ENCODE data around the gene UGT1A1.

Gene UGT1A1

GRCh38 chr2:233773854-233774253, 13.8 kb downstream of the UGT1A1 start:
- Mint-ChIP-seq H3K27me3 (peaks cover 5% of the 10 kb centered on the region), H3K27ac (no peak overlapping the region), H3K4me1 (ENCODE audit: low read depth) (no peaks in the 10 kb centered on the region), H3K4me3 (no peak overlapping the region), H3K9me3 (ENCODE audit: low read depth) (peaks cover 9% of the 10 kb centered on the region), H3K36me3 (no peaks in the 10 kb centered on the region)

- Mint-ChIP-seq H3K4me3 (no peak overlapping the region), H3K27me3 (peaks cover 7% of the 10 kb centered on the region), H3K4me1 (ENCODE audit: low read depth) (no peaks in the 10 kb centered on the region), H3K36me3 (no peaks in the 10 kb centered on the region), H3K27ac (no peak overlapping the region), H3K9me3 (ENCODE audit: low read depth) (peaks cover 9% of the 10 kb centered on the region)
Measured at GRCh38 chr2:233775414-233775813, 15.3 kb downstream of the UGT1A1 start.

GRCh38 chr2:233778030-233778429, 18.0 kb downstream of the UGT1A1 start, which contains the start of gene MROH2A:
TSS of gene MROH2A (plus strand) at chr2:233778330. CDS start at chr2:233779359, 1,029 bp downstream.
- Mint-ChIP-seq H3K27me3 (peaks cover 7% of the 10 kb centered on the region), H3K27ac (no peak within 1 kb of the TSS), H3K4me3 (no peak within 1 kb of the TSS)

GRCh38 chr2:233779722-233780121, 19.7 kb downstream of the UGT1A1 start:
- H3K4me3 Mint-ChIP-seq = no peak overlapping the region
- peaks cover 10% of the 10 kb centered on the region for H3K27me3 Mint-ChIP-seq
- peaks cover 3% of the 10 kb centered on the region for H3K36me3 Mint-ChIP-seq
- peaks cover 17% of the 10 kb centered on the region for H3K9me3 Mint-ChIP-seq (ENCODE audit: low read depth)
- H3K27ac Mint-ChIP-seq = no peak overlapping the region
- no peaks in the 10 kb centered on the region for H3K4me1 Mint-ChIP-seq (ENCODE audit: low read depth)

More at GRCh38 chr2:233778030-233778429, 18.0 kb downstream of the UGT1A1 start, which contains the start of gene MROH2A:
- peaks cover 17% of the 10 kb centered on the region for H3K9me3 Mint-ChIP-seq (ENCODE audit: low read depth)
- H3K4me1 Mint-ChIP-seq (ENCODE audit: low read depth) = no peaks in the 10 kb centered on the region
- H3K36me3 Mint-ChIP-seq = peaks cover 3% of the 10 kb centered on the region

GRCh38 chr2:233780771-233781170, 20.7 kb downstream of the UGT1A1 start:
- Mint-ChIP-seq H3K27me3 (peaks cover 8% of the 10 kb centered on the region), H3K36me3 (peaks cover 3% of the 10 kb centered on the region), H3K4me1 (ENCODE audit: low read depth) (no peaks in the 10 kb centered on the region), H3K4me3 (no peak overlapping the region), H3K27ac (no peak overlapping the region), H3K9me3 (ENCODE audit: low read depth) (peaks cover 16% of the 10 kb centered on the region)

- Mint-ChIP-seq H3K4me3 (no peak overlapping the region), H3K9me3 (ENCODE audit: low read depth) (no peaks in the 10 kb centered on the region), H3K27me3 (peaks cover 5% of the 10 kb centered on the region), H3K36me3 (no peaks in the 10 kb centered on the region), H3K4me1 (ENCODE audit: low read depth) (no peaks in the 10 kb centered on the region), H3K27ac (no peak overlapping the region)
Measured at GRCh38 chr2:233789554-233789953, 29.5 kb downstream of the UGT1A1 start.

GRCh38 chr2:233791151-233791882, 31.2 kb downstream of the UGT1A1 start:
- H3K9me3 Mint-ChIP-seq (ENCODE audit: low read depth) = no peaks in the 10 kb centered on the region

GRCh38 chr2:233791883-233792329, 31.8 kb downstream of the UGT1A1 start:
- Mint-ChIP-seq H3K27ac (no peak overlapping the region), H3K36me3 (no peaks in the 10 kb centered on the region), H3K9me3 (ENCODE audit: low read depth) (no peaks in the 10 kb centered on the region), H3K4me1 (ENCODE audit: low read depth) (no peaks in the 10 kb centered on the region), H3K27me3 (peaks cover 4% of the 10 kb centered on the region), H3K4me3 (no peak overlapping the region)

More at GRCh38 chr2:233791151-233791882, 31.2 kb downstream of the UGT1A1 start:
- Mint-ChIP-seq H3K4me3 (no peak overlapping the region), H3K36me3 (no peaks in the 10 kb centered on the region), H3K27me3 (peaks cover 4% of the 10 kb centered on the region), H3K4me1 (ENCODE audit: low read depth) (no peaks in the 10 kb centered on the region), H3K27ac (no peak overlapping the region)

- Mint-ChIP-seq H3K36me3 (no peaks in the 10 kb centered on the region), H3K27me3 (peaks cover 4% of the 10 kb centered on the region), H3K27ac (no peak overlapping the region), H3K4me3 (no peak overlapping the region), H3K4me1 (ENCODE audit: low read depth) (no peaks in the 10 kb centered on the region), H3K9me3 (ENCODE audit: low read depth) (no peaks in the 10 kb centered on the region)
Measured at GRCh38 chr2:233792720-233793119, 32.6 kb downstream of the UGT1A1 start.

- H3K9me3 Mint-ChIP-seq (ENCODE audit: low read depth) = no peaks in the 10 kb centered on the region
- no peak overlapping the region for H3K4me3 Mint-ChIP-seq
- H3K27me3 Mint-ChIP-seq = peaks cover 4% of the 10 kb centered on the region
- H3K4me1 Mint-ChIP-seq (ENCODE audit: low read depth) = no peaks in the 10 kb centered on the region
- H3K27ac Mint-ChIP-seq = no peak overlapping the region
- H3K36me3 Mint-ChIP-seq = no peaks in the 10 kb centered on the region
Measured at GRCh38 chr2:233793465-233794127, 33.5 kb downstream of the UGT1A1 start.

- Mint-ChIP-seq H3K9me3 (ENCODE audit: low read depth) (no peaks in the 10 kb centered on the region), H3K27ac (no peak overlapping the region), H3K4me1 (ENCODE audit: low read depth) (no peaks in the 10 kb centered on the region), H3K36me3 (no peaks in the 10 kb centered on the region), H3K4me3 (no peak overlapping the region), H3K27me3 (no peaks in the 10 kb centered on the region)
Measured at GRCh38 chr2:233794128-233794658, 34.1 kb downstream of the UGT1A1 start.

GRCh38 chr2:233795735-233796171, 35.7 kb downstream of the UGT1A1 start:
- H3K27ac Mint-ChIP-seq = no peak overlapping the region
- no peak overlapping the region for H3K4me3 Mint-ChIP-seq
- no peaks in the 10 kb centered on the region for H3K27me3 Mint-ChIP-seq
- H3K9me3 Mint-ChIP-seq (ENCODE audit: low read depth) = no peaks in the 10 kb centered on the region
- H3K4me1 Mint-ChIP-seq (ENCODE audit: low read depth) = no peaks in the 10 kb centered on the region
- no peaks in the 10 kb centered on the region for H3K36me3 Mint-ChIP-seq

GRCh38 chr2:233796254-233796653, 36.2 kb downstream of the UGT1A1 start:
- Mint-ChIP-seq H3K4me3 (no peak overlapping the region), H3K4me1 (ENCODE audit: low read depth) (no peaks in the 10 kb centered on the region), H3K27ac (no peak overlapping the region), H3K27me3 (no peaks in the 10 kb centered on the region), H3K9me3 (ENCODE audit: low read depth) (no peaks in the 10 kb centered on the region), H3K36me3 (no peaks in the 10 kb centered on the region)

- H3K36me3 Mint-ChIP-seq = no peaks in the 10 kb centered on the region
- no peaks in the 10 kb centered on the region for H3K9me3 Mint-ChIP-seq (ENCODE audit: low read depth)
- H3K27me3 Mint-ChIP-seq = peaks cover 3% of the 10 kb centered on the region
- no peak overlapping the region for H3K4me3 Mint-ChIP-seq
- H3K27ac Mint-ChIP-seq = no peak overlapping the region
- no peaks in the 10 kb centered on the region for H3K4me1 Mint-ChIP-seq (ENCODE audit: low read depth)
Measured at GRCh38 chr2:233798335-233799086, 38.4 kb downstream of the UGT1A1 start.
